Activated naive CD4-positive, alpha-beta T cell treated with anti-CD3 and anti-CD28 coated beads for 36 hours (primary cell): ENCODE data around the gene SOX2. TPM values are rescaled to one million over a fixed set of nuclear protein-coding genes. Genes with fewer than 3 reads are reported as not detected.

ENCODE experiments used
- CTCF ChIA-PET: fragments of 350-600 bp; sonication (Branson Sonifier 250); formaldehyde crosslinking; loops from one replicate; lab custom pipeline; 2021; ENCODE audit warnings: antibody characterized with exemption; lab: Charles Lee
- DNase-seq: peaks from one replicate; pipeline ENCODE4 v3.0.0-alpha.2; 2020
- H3K27ac Mint-ChIP-seq: one replicate; pipeline ENCODE4 v1.8.0; 2021; ENCODE audit warnings: mild to moderate bottlenecking, mixed read lengths
- H3K27me3 Mint-ChIP-seq: one replicate; pipeline ENCODE4 v1.8.0; 2021; ENCODE audit warnings: low read depth, mixed read lengths
- H3K36me3 Mint-ChIP-seq: one replicate; pipeline ENCODE4 v1.8.0; 2021; ENCODE audit warnings: low read depth, mixed read lengths
- H3K4me1 Mint-ChIP-seq: one replicate; pipeline ENCODE4 v1.8.0; 2021; ENCODE audit warnings: low read depth, mixed read lengths
- H3K4me3 Mint-ChIP-seq: one replicate; pipeline ENCODE4 v1.8.0; 2021; ENCODE audit warnings: mild to moderate bottlenecking, moderate library complexity, mixed read lengths
- H3K9me3 Mint-ChIP-seq: one replicate; pipeline ENCODE4 v1.8.0; 2021; ENCODE audit warnings: mixed read lengths
- intact Hi-C: fragments of 100-400 bp; cut with micrococcal nuclease; formaldehyde crosslinking; loops from one replicate; pipeline ENCODE4 v1.15.1; 2023
- total RNA-seq, 2 experiments: library from RNA; stranded (reverse); gene quantifications; one replicate each; pipeline ENCODE4 v1.2.3, GENCODE V29; 2021

SOX2 gene
- total RNA-seq, 2 experiments from 2014 or later = not detected

- Mint-ChIP-seq H3K4me1 (peaks cover 17% of the 10 kb centered on the region), H3K27me3 (peaks cover 70% of the 10 kb centered on the region), H3K9me3 (peaks cover 5% of the 10 kb centered on the region), H3K27ac (no peak overlapping the region), H3K4me3 (no peak overlapping the region), H3K36me3 (peaks cover 1% of the 10 kb centered on the region)
- CTCF ChIA-PET = no interaction called here
- no peak for DNase-seq
- intact Hi-C loops = no loop called here
These were observed 15.0 kb upstream of the SOX2 start for GRCh38 chr3:181696626-181697230.

- no peak overlapping the region for H3K27ac Mint-ChIP-seq
- peaks cover 80% of the 10 kb centered on the region for H3K27me3 Mint-ChIP-seq
- H3K4me1 Mint-ChIP-seq = peaks cover 18% of the 10 kb centered on the region
- intact Hi-C loops = no loop called here
- peaks cover 2% of the 10 kb centered on the region for H3K36me3 Mint-ChIP-seq
- DNase-seq = no peak
- CTCF ChIA-PET = interaction anchor here (1.1 kb wide), 1 partner anchor 20 kb away, joined by 5 read pairs; no protein-coding TSS in a partner anchor
- no peak overlapping the region for H3K4me3 Mint-ChIP-seq
- peaks cover 5% of the 10 kb centered on the region for H3K9me3 Mint-ChIP-seq
These were observed 13.3 kb upstream of the SOX2 start for GRCh38 chr3:181698263-181698954.

GRCh38 chr3:181699171-181699903 lies 12.4 kb upstream of the SOX2 start:
- Mint-ChIP-seq H3K4me1 (peaks cover 21% of the 10 kb centered on the region), H3K9me3 (peaks cover 5% of the 10 kb centered on the region), H3K36me3 (peaks cover 3% of the 10 kb centered on the region), H3K27ac (no peak overlapping the region), H3K27me3 (peaks cover 78% of the 10 kb centered on the region), H3K4me3 (no peak overlapping the region)
- intact Hi-C loops = no loop called here
- no peak for DNase-seq
- CTCF ChIA-PET = interaction anchor here (0.6 to 1.1 kb wide), 2 partner anchors 19 to 107 kb away, joined by 4 to 5 read pairs; no protein-coding TSS in a partner anchor

- Mint-ChIP-seq H3K9me3 (peaks cover 5% of the 10 kb centered on the region), H3K4me3 (peak overlapping the region; percentile 52), H3K4me1 (peaks cover 23% of the 10 kb centered on the region), H3K36me3 (peaks cover 6% of the 10 kb centered on the region), H3K27ac (no peak overlapping the region), H3K27me3 (peaks cover 83% of the 10 kb centered on the region)
- intact Hi-C loops = loop anchor here (1.0 to 5.0 kb wide), 5 partner anchors 374 to 898 kb away; partner anchors contain the start of gene FXR1
- DNase-seq = peak; percentile 62
- CTCF ChIA-PET = interaction anchor here (0.9 to 2.3 kb wide), 4 partner anchors 18 to 374 kb away, joined by 3 to 7 read pairs (median 5); no protein-coding TSS in a partner anchor
These were observed 11.3 kb upstream of the SOX2 start for GRCh38 chr3:181700168-181701087.

GRCh38 chr3:181701096-181701495 lies 10.6 kb upstream of the SOX2 start:
- no peak for DNase-seq
- H3K27ac Mint-ChIP-seq = no peak overlapping the region

GRCh38 chr3:181703601-181704420 lies 7.9 kb upstream of the SOX2 start:
- CTCF ChIA-PET = no interaction called here
- Mint-ChIP-seq H3K27me3 (peaks cover 78% of the 10 kb centered on the region), H3K36me3 (peaks cover 4% of the 10 kb centered on the region), H3K27ac (no peak overlapping the region), H3K9me3 (peaks cover 3% of the 10 kb centered on the region), H3K4me3 (no peak overlapping the region), H3K4me1 (peaks cover 18% of the 10 kb centered on the region)
- intact Hi-C loops = loop anchor here (5.0 kb wide), 3 partner anchors 602 to 902 kb away; partner anchors contain the start of gene FXR1
- no peak for DNase-seq

More at GRCh38 chr3:181701096-181701495, 10.6 kb upstream of the SOX2 start:
- peaks cover 21% of the 10 kb centered on the region for H3K4me1 Mint-ChIP-seq
- H3K36me3 Mint-ChIP-seq = peaks cover 6% of the 10 kb centered on the region
- H3K9me3 Mint-ChIP-seq = peaks cover 5% of the 10 kb centered on the region
- CTCF ChIA-PET = interaction anchor here (0.6 to 2.3 kb wide), 12 partner anchors 8 to 1057 kb away, joined by 3 to 7 read pairs (median 4); no protein-coding TSS in a partner anchor
- peaks cover 83% of the 10 kb centered on the region for H3K27me3 Mint-ChIP-seq
- H3K4me3 Mint-ChIP-seq = no peak overlapping the region
- intact Hi-C loops = loop anchor here (5.0 kb wide), 3 partner anchors 599 to 899 kb away; partner anchors contain the start of gene FXR1

- Mint-ChIP-seq H3K36me3 (peaks cover 4% of the 10 kb centered on the region), H3K27me3 (peaks cover 71% of the 10 kb centered on the region), H3K27ac (no peak overlapping the region), H3K4me1 (peaks cover 18% of the 10 kb centered on the region), H3K9me3 (no peaks in the 10 kb centered on the region), H3K4me3 (no peak overlapping the region)
- DNase-seq = no peak
- intact Hi-C loops = loop anchor here (5.0 kb wide), 3 partner anchors 602 to 902 kb away; partner anchors contain the start of gene FXR1
- CTCF ChIA-PET = no interaction called here
These were observed 7.2 kb upstream of the SOX2 start for GRCh38 chr3:181704421-181705085.

- peaks cover 4% of the 10 kb centered on the region for H3K36me3 Mint-ChIP-seq
- H3K4me1 Mint-ChIP-seq = peaks cover 21% of the 10 kb centered on the region
- no peak for DNase-seq
- peaks cover 71% of the 10 kb centered on the region for H3K27me3 Mint-ChIP-seq
- H3K27ac Mint-ChIP-seq = no peak overlapping the region
- H3K4me3 Mint-ChIP-seq = no peak overlapping the region
- no peaks in the 10 kb centered on the region for H3K9me3 Mint-ChIP-seq
- CTCF ChIA-PET = no interaction called here
- intact Hi-C loops = no loop called here
These were observed 6.6 kb upstream of the SOX2 start for GRCh38 chr3:181705086-181705480.

GRCh38 chr3:181707980-181708379 lies 3.7 kb upstream of the SOX2 start:
- intact Hi-C loops = loop anchor here (2.0 kb wide), 1 partner anchor 783 kb away; no protein-coding TSS in a partner anchor
- DNase-seq = no peak
- Mint-ChIP-seq H3K27ac (no peak overlapping the region), H3K9me3 (no peaks in the 10 kb centered on the region), H3K4me3 (no peak overlapping the region), H3K4me1 (peaks cover 12% of the 10 kb centered on the region), H3K27me3 (peaks cover 57% of the 10 kb centered on the region), H3K36me3 (peaks cover 4% of the 10 kb centered on the region)
- CTCF ChIA-PET = interaction anchor here (0.6 to 1.1 kb wide), 4 partner anchors 8 to 36 kb away, joined by 3 read pairs; no protein-coding TSS in a partner anchor

- peak; percentile 82 for DNase-seq
- intact Hi-C loops = loop anchor here (1.0 to 2.0 kb wide), 4 partner anchors 549 to 974 kb away; no protein-coding TSS in a partner anchor
- Mint-ChIP-seq H3K4me1 (peaks cover 10% of the 10 kb centered on the region), H3K4me3 (no peak overlapping the region), H3K27me3 (peaks cover 54% of the 10 kb centered on the region), H3K27ac (no peak overlapping the region), H3K9me3 (peaks cover 2% of the 10 kb centered on the region), H3K36me3 (peaks cover under 1% of the 10 kb centered on the region)
- CTCF ChIA-PET = interaction anchor here (0.7 to 1.1 kb wide), 5 partner anchors 36 to 974 kb away, joined by 3 to 4 read pairs (median 3); no protein-coding TSS in a partner anchor
These were observed 2.0 kb upstream of the SOX2 start for GRCh38 chr3:181709537-181710279.
